HG03025 (cell line): Measurements from ENCODE around the gene ZBTB11.
"Not testable (repeated sequence)": the region's sequence is repeated elsewhere in the genome, so short reads cannot be mapped to it uniquely, and the experiment has no call there.

Experiments used
- ATAC-seq: cut with Tn5 transposase; IDR thresholded peaks from one replicate; pipeline ENCODE4 v1.9.1; 2021; ENCODE audit warnings: mild to moderate bottlenecking, moderate library complexity; ENCODE audit not compliant: unreplicated experiment, low FRiP score

Gene ZBTB11

DNA sequence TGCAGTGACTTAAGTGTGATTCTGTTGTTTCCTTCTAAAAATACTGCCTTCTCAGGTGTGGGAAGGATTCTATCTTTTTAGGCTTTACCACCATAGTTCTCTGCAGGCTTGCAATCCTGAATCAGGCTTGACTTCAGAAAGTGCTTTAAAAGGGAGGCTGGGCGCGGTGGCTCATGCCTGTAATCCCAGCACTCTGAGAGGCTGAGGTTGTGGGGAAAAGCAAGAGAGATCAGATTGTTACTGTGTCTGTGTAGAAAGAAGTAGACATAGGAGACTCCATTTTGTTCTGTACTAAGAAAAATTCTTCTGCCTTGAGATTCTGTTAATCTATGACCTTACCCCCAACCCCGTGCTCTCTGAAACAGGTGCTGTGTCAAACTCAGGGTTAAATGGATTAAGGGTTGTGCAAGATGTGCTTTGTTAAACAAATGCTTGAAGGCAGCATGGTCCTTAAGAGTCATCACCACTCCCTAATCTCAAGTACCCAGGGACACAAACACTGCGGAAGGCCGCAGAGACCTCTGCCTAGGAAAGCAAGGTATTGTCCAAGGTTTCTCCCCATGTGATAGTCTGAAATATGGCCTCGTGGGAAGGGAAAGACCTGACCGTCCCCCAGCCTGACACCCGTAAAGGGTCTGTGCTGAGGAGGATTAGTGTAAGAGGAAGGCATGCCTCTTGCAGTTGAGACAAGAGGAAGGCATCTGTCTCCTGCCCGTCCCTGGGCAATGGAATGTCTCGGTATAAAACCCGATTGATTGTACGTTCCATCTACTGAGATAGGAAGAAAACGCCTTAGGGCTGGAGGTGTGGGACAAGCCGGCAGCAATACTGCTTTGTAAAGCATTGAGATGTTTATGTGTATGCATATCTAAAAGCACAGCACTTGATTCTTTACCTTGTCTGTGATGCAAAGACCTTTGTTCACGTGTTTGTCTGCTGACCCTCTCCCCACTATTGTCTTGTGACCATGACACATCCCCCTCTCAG, 15.0 kb upstream of the ZBTB11 start:
- not testable (repeated sequence) for ATAC-seq

DNA sequence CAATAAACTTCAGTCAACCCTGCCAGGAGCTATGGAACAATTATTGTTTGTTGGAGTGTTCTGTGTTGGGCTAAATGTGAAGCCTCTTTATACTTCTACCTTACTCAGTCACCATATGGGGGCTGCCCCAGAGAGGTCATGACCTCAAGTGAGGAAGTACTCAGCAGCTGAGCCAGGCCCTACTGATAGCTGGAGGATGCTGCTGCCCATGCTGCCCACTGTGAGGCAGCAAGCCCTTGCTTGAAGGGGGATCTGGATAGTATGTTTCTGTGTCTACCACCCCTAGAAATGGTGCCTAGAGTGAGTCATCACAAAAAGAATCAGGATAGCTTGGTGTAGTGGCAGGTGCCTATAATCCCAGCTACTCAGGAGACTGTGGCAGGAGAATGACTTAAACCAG, 14.0 kb upstream of the ZBTB11 start:
- no peak for ATAC-seq

DNA sequence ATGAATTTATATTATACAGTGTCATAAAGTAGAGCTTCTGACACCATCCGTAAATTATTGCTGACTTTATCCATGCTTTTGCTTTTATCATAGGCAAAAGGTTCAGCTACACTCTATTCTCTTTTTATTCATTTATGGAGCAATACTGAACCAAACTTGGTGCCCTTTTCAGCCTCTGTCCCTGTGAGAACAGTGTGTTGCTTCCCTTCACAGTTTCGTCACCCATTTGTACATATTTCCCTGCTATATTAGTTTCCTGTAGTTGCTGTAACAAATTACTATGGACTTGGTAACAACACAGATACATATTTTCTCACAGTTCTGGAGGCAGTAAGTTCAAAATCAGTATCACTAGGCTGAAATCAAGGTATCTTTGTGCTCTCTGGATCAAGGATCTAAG, 12.4 kb upstream of the ZBTB11 start:
- no peak for ATAC-seq

DNA sequence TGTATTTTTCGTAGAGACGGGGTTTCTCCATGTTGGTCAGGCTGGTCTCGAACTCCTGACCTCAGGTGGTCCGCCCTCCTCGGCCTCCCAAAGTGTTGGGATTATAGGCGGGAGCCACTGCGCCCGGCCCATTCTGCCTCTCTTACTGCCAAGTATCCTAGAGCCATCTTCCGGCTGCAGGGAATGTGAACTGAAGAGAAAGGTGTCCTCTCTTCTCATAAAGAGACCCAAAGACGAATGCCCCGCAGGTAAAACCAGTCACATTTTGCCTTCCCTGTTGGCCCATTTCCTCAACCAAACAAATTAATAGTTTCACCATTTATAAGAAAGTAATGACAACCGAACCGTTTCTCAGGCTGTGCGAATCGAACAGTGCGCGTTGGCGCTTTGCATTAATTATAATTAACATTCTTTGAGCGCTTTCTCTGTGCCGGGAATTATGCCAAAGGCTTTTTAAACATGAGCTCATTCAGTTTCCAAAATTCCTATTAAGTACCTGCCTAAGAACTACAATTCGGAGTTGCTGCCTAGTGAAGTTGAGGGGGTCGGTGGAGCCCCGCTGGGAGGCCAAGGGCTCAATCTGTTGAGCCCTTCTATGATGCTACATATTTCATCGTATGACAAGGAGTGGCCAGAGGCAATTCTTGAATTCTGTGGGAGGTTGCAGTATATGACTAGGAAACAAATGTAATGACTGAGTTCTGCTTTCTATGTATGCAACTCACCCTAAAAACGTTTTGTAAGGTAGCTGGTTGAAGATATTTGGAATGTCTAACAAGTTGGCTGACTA, 10.4 kb upstream of the ZBTB11 start:
- ATAC-seq: no peak

DNA sequence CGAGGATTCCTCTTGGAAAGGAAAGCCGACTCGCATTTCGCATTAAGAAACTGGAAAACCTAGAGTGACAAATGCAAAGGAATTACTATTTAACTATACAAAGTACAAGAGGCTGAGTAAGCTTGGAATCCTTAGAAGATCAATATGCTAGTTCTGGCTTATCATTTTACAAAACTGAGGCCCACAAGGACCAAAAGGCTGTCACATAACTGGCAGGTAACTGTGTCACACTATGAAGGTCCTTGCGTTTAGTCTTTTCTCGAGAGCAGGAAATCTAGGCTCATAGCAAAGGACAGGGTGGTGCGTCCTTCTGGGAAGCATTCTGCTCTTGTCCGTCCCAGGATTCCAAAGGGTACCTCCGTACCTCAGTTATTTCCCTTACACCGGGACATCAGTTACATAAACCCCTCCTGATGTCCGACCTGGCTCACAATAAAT, 9.0 kb upstream of the ZBTB11 start:
- no peak for ATAC-seq

DNA sequence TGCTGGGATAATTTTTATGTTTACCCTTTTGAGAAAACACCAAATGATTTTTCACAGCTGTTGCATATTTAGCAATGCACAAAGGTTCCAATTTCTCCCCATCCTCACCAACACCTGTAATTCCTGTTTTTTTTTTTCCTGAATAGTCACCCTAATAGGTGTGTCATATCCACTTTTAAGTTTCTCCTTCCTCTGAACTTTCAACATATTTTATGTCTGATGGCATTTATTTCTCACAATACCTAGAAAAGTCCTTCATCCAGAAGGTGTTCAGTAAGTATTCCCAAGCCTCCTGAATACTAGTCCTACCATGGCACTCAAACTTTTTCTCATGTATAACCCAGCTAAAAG, 8.1 kb upstream of the ZBTB11 start:
- ATAC-seq: no peak

DNA sequence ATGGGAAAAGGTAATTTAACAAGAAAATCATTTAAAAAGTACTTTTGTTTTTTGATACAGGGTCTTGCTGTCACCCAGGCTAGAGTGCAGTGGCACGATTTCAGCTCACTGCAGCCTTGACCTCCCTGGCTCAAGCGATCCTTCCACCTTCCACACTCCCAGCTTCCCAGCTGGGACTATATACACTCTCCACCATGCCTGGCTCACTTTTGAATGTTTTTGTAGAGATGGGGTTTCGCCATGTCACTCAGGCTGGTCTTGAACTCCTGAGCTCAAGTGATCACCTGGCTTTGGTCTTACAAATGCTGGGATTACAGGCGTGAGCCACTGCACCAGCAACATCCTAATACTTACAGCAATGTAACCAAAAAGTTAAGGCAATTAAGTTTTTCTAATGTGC, 3.5 kb upstream of the ZBTB11 start:
- no peak for ATAC-seq

DNA sequence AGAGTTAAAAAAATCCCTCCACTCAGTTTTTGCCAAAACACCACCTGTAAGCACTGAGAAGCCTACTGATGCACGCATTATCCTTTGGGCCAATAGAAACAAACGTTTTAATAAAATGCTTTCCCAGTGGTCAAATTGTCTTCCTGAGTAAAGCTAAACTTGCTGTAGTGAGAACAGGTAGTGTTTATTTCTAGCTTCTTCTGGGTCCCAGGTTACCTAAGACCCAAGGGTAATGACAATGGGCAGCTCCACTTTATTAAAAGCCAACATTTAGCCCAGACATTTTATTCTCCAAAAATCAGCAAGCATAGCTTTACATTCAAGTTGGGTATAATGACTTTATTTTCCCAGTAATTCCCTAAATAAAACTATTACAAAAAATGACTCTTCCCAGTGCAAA, 1.9 kb upstream of the ZBTB11 start:
- ATAC-seq: not testable (repeated sequence)

DNA sequence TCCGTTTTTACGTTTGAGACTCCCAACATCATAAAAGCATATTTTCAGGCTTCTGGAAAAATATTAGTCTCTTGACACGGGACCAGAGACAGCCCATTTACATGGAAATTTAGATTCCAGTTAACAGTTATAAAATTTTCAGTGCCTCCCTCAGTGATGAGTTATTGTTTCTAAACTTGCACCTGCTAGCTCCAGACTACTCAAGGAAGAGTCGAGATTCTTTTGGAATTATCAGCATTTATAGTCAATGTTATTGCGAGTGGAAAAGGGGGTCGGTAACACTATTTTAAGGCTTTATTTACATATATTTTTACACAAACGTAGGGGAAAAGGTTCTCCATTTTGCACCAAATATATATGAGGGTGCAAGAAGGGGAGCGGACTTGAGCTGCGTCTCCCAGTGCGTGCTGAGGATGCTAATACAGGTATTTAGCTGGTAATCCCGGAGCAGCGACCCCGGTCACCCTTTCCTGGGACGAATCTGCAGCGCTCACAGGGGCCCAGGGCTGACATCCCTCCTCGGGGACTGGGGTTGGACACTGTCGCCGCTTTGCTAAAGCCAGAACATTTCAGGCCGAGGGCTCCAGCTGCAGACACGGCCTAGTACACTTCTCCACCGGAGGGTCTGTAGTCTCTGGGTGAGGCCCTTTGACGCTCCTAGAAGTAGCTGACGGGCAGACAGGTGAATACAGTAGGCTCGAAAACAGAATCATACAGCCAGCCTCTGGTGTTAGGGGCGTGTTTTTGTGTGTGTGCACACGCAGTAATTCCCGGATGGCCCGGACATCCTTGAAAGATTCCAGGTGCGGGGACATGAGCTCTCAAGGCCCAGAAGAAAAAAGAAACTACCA, 729 bp upstream of the ZBTB11 start:
- ATAC-seq: no peak

DNA sequence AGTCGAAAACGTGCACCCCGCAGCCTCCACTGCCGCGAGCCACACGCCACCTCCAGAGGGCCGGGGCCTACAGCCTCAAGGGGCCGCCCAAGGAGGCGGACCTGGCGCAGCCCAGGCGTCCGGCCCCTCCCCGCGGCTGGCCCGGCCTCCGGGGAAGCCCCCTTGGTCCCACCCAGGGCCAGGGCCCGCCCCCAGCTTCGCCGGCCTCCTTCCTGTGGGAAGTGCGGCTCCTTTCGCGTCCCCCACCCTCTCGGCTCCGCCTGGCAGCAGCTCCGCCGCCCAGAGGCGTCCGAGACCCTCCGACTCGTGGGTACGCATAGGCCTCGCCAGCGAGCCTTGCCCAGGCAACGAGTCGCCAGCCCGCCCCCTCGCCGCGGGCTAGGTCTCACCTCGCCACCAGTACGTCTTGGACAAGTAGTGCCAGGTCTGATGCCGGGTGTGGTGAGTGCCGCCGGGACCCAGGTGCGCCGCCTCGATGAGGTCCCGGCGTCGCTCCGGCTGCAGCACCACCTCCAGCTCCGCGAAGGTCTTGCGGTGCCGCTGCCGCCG, 642 bp downstream of the ZBTB11 start:
- ATAC-seq: peak; percentile 85

DNA sequence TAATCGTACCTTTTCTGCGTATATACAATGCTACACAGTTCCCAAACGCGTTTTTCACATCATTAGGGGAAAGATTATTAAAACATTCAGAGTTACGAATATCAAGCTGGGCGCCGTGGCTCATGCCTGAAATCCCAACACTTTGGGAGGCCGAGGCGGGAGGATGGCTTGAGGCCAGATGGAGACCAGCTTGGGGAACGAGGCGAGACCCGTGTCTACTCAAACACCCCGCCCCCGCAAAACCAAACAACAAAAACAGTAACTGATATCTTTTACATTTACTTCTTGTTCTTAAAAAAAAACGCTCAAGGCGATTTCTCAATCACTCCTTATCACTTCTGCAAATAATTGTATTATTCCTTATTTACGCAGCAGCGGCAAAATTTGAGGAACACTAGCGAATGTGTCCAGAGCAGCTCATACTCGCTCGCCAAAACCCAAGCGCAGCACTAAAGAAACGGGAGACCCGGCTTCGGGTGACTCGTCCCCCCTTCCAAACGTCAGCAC, 1.2 kb downstream of the ZBTB11 start:
- ATAC-seq: no peak

DNA sequence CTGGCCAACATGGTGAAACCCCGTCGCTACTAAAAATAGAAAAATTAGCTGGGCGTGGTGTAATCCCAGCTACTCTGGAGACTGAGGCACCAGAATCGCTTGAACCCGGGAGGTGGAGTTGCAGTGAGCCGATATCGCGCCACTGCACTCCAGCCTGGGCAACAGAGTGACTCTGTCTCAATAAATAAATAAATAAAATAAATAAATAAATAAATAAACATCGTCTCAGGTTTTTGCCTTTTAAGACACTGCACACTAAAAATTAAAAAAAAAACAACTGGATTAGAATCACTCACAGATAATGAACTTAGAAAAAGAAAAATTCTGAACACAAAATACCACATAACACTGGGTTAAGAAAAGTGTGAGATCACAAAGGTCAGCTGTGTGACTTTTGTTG, 2.4 kb downstream of the ZBTB11 start:
- no peak for ATAC-seq

DNA sequence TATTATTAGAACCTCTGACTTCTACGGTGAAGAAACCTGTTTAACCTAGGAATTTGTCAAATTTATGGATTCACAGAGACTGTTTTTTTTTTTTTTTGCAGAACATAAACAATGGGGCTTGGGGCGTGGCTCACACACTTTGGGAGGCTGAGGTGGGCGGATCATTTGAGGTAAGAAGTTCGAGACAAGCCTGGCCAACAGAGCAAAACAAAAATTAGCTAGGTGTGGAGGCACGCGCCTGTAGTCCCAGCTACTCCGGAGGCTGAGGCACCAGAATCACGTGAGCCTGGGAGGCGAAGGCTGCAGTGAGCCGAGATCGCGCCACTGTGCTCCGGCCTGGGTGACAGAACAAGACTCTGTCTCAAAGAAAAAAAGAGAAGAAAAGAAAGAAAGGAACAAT, 3.0 kb downstream of the ZBTB11 start:
- no peak for ATAC-seq

DNA sequence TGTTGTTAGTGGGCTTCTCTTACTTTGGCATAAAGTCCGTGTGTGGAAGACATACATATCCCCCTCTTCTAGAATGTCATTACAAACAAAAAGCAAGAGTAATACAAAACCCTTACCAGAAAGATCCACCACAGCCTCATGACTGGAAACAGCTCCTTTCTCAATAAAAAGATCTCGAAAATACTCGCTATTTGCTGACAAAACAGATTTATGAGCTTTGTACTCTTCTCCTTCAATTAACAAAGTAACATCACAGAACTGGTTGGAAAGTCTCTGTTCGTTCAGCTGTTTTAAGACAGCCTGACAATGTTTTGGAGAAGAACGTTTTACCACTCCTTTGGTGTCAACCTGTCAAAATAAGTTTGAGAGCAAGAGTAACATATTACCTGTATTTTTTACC, 5.9 kb downstream of the ZBTB11 start:
- no peak for ATAC-seq

DNA sequence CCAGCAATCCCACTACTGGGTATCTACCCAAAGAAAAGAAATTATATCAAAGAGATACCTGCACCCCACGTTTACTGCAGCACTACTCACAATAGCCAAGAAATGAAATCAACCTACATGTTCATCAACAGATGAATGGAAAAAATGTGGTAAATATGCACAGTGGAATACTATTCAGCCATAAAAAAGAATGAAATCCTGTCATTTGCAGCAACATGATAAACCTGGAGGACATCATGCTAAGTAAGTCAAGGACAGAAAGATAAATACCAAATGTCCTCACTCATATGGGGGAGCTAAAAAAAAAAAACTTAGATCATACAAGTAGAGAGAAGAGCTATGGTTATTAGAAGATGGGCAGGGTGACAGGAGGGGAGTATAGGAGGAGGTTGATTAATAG, 9.1 kb downstream of the ZBTB11 start:
- no peak for ATAC-seq

DNA sequence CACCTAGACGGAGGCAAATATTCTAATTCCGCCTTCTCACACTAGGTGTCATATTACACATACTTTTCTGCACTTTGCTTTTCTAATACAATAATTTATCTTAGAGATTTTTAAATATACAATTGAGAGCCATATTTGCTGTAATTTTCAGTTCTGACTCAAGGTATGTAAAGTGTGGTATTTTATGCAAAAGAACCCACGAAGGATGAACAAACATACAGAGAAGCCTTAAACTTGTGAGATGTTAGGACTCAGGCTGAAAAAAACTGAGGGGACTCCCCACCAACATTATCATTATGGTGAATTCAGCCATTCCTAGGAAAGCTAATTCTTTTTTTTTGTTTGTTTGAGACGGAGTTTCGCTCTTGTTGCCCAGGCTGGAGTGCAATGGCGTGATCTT, 9.6 kb downstream of the ZBTB11 start:
- ATAC-seq: no peak

DNA sequence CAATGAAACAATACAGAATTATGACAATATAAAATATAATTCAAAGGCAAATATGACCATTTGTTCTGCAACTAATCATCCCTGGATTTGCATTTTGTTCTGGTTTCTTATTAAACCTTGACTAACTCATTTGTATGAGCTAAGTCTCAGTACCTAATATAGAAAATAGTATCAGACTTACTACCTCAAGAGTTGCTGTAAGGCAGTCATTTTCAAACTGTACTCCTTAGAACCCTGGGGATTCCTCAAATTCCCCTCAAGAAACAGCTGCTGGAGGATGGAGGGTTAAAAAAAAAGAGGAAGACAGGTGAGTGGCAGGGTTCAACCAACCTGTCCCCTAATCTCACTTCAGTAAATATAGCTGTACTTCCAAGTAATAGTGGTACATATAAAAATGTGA, 11.1 kb downstream of the ZBTB11 start:
- ATAC-seq: no peak

DNA sequence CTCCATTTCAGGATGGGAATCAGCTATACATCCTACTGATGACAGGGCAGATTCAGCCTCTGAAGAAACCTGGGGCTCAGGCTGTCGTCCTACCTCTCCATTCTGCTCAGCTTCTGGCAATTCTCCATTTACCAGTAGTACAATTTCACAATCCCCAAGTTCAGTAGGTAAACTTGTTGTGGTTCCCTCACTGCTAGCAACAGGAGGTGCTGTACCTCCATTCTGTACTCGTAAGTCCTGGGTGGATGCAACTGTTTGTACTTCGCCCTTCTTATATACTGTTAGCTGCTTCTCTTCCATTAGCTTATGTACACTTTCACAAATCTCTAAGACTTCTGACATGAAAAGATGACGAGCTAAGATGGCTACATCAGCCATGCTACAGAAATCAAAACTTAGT, 11.6 kb downstream of the ZBTB11 start:
- ATAC-seq: no peak

DNA sequence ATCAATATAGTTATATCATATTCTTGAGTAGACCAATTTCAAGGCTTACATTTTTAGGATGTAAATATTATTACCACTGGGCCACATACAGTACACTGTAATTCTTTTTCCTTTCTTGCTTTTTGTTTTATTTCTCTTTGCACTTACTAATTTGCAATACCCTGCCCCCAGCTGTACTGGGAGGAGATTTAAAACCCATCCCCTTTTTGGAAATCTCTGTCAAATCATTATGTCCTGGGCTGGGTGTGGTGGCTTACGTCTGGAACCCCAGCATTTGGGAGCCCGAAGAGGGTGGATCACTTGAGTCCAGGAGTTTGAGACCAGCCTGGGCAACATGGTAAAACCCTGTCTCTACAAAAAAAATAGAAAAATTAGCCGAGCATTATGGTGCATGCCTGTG, 16.2 kb downstream of the ZBTB11 start:
- no peak for ATAC-seq

DNA sequence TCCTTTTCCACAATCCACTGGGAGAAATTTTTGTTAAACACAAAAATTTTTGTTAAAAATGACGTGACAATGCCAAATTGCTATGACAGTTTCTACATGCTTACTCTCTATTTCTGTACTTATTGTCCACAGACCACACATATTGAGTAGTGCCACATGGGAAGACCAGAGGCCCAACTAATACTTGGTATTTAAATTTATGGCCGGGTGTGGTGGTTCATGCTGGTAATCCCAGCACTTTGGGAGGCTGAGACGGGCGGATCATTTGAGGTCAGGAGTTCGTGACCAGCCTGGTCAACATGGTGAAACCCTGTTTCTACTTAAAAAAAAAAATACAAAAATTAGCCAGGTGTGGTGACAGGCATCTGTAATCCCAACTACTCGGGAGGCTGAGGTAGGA, 20.3 kb downstream of the ZBTB11 start:
- no peak for ATAC-seq
